Measurements from ENCODE around the gene SPATA9.

Gene SPATA9

DNA sequence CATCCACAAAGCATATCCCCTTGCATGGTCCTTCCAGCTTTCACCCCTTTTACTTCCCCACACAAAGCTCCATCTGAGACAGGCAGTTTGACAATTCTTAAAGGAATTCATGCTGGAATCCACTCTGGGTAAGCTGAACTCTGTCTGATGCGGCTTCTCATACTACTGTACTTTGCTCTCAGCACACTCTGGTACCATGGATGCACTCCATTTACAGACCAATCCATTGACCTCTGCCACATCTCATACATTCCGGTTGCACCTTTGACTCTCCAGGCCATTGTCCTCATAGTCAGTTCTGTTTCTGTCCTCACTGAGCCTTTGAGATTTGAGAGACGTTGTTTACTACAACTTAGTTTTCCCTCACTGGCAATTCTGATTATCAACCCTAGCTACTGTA, 12.2 kb downstream of the SPATA9 start:
- TF ChIP-seq, protein P1, sequence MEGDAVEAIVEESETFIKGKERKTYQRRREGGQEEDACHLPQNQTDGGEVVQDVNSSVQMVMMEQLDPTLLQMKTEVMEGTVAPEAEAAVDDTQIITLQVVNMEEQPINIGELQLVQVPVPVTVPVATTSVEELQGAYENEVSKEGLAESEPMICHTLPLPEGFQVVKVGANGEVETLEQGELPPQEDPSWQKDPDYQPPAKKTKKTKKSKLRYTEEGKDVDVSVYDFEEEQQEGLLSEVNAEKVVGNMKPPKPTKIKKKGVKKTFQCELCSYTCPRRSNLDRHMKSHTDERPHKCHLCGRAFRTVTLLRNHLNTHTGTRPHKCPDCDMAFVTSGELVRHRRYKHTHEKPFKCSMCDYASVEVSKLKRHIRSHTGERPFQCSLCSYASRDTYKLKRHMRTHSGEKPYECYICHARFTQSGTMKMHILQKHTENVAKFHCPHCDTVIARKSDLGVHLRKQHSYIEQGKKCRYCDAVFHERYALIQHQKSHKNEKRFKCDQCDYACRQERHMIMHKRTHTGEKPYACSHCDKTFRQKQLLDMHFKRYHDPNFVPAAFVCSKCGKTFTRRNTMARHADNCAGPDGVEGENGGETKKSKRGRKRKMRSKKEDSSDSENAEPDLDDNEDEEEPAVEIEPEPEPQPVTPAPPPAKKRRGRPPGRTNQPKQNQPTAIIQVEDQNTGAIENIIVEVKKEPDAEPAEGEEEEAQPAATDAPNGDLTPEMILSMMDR (IDR thresholded peaks at IDR 0.05; ENCODE audit: low read length, missing control alignments), result no peak
- no peak overlapping the region for H3K4me3 ChIP-seq (replicated peaks; ENCODE audit: low read depth, low read length)
- peak; percentile 3 for DNase-seq (ENCODE audit: low read depth)

- no peak for DNase-seq (ENCODE audit: low read depth)
- TF ChIP-seq, protein P1 (IDR thresholded peaks at IDR 0.05; ENCODE audit: low read length, missing control alignments), result no peak
- no peak overlapping the region for H3K4me3 ChIP-seq (replicated peaks; ENCODE audit: low read depth, low read length)
Observed at GRCh38 chr5:95669985-95670384, 12.8 kb downstream of the SPATA9 start.

GRCh38 chr5:95669540-95669939, 13.3 kb downstream of the SPATA9 start:
- TF ChIP-seq, protein P1 (IDR thresholded peaks at IDR 0.05; ENCODE audit: low read length, missing control alignments), result no peak
- peak; percentile 93 for DNase-seq (ENCODE audit: low read depth)

DNA sequence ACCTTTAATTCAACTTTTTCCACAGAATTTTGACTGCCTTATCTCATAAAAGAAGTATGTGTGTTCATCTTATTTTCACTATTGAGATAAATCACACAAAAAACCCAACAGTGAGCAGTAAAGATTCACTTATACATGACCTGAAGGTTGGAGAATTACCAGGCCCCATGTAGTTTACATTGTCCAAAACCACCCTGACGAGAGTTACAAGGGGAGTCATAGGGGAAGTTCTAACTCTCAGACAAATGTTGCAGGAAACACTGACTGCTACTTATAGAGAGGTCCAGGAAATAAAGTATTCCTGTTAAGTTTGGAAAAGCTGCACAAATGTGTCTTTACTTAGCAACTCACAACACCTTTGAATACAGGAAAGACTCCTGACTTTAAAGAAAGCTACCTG, 14.1 kb downstream of the SPATA9 start:
- peak; percentile 20 for DNase-seq (ENCODE audit: low read depth)
- H3K4me3 ChIP-seq (replicated peaks; ENCODE audit: low read depth, low read length), result no peak overlapping the region
- TF ChIP-seq, protein P1 (IDR thresholded peaks at IDR 0.05; ENCODE audit: low read length, missing control alignments), result no peak

More at GRCh38 chr5:95669540-95669939, 13.3 kb downstream of the SPATA9 start:
- no peak overlapping the region for H3K4me3 ChIP-seq (replicated peaks; ENCODE audit: low read depth, low read length)

- peak; percentile 55 for DNase-seq (ENCODE audit: low read depth)
- TF ChIP-seq, protein P1 (IDR thresholded peaks at IDR 0.05; ENCODE audit: low read length, missing control alignments), result no peak
- H3K4me3 ChIP-seq (replicated peaks; ENCODE audit: low read depth, low read length), result no peak overlapping the region
Observed at GRCh38 chr5:95668216-95668615, 14.6 kb downstream of the SPATA9 start.

GRCh38 chr5:95667678-95668077, 15.1 kb downstream of the SPATA9 start:
- TF ChIP-seq, protein P1 (IDR thresholded peaks at IDR 0.05; ENCODE audit: low read length, missing control alignments), result no peak
- DNase-seq (ENCODE audit: low read depth), result no peak
- no peak overlapping the region for H3K4me3 ChIP-seq (replicated peaks; ENCODE audit: low read depth, low read length)

- TF ChIP-seq, protein P1 (IDR thresholded peaks at IDR 0.05; ENCODE audit: low read length, missing control alignments), result no peak
- no peak for DNase-seq (ENCODE audit: low read depth)
- no peak overlapping the region for H3K4me3 ChIP-seq (replicated peaks; ENCODE audit: low read depth, low read length)
Observed at GRCh38 chr5:95667061-95667618, 15.7 kb downstream of the SPATA9 start.

Measured in fibroblast of pulmonary artery (primary cell).